Measurements from ENCODE around the gene ASH1L. TPM values are rescaled to one million over a fixed set of nuclear protein-coding genes. Genes with fewer than 3 reads are reported as not detected.

ASH1L gene
- total and polyA plus RNA-seq, 9 of the 15 experiments (the other 6 are each of a cell fraction or from before 2014, with no cell fraction given) = 2.0 to 23.3 (median 14.6) TPM

DNA sequence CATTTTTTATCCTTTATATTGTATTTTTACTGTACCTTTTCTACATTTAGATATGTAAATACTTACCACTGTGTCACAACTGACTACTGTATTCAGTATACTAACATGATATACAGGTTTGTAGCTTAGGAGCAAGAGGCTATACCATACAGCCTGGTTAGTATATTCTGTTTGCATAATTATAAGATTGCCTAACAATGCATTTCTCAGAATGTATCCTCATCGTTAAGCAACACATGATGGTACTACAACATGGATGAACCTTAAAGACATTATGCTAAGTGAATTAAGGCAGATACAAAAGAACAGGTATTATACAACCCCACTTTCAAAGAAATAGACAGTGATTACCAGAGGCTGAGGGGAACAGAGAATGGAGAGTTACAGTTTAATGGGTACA lies 179.2 kb downstream of the ASH1L start (continued):
- TF ChIP-seq, protein P1, sequence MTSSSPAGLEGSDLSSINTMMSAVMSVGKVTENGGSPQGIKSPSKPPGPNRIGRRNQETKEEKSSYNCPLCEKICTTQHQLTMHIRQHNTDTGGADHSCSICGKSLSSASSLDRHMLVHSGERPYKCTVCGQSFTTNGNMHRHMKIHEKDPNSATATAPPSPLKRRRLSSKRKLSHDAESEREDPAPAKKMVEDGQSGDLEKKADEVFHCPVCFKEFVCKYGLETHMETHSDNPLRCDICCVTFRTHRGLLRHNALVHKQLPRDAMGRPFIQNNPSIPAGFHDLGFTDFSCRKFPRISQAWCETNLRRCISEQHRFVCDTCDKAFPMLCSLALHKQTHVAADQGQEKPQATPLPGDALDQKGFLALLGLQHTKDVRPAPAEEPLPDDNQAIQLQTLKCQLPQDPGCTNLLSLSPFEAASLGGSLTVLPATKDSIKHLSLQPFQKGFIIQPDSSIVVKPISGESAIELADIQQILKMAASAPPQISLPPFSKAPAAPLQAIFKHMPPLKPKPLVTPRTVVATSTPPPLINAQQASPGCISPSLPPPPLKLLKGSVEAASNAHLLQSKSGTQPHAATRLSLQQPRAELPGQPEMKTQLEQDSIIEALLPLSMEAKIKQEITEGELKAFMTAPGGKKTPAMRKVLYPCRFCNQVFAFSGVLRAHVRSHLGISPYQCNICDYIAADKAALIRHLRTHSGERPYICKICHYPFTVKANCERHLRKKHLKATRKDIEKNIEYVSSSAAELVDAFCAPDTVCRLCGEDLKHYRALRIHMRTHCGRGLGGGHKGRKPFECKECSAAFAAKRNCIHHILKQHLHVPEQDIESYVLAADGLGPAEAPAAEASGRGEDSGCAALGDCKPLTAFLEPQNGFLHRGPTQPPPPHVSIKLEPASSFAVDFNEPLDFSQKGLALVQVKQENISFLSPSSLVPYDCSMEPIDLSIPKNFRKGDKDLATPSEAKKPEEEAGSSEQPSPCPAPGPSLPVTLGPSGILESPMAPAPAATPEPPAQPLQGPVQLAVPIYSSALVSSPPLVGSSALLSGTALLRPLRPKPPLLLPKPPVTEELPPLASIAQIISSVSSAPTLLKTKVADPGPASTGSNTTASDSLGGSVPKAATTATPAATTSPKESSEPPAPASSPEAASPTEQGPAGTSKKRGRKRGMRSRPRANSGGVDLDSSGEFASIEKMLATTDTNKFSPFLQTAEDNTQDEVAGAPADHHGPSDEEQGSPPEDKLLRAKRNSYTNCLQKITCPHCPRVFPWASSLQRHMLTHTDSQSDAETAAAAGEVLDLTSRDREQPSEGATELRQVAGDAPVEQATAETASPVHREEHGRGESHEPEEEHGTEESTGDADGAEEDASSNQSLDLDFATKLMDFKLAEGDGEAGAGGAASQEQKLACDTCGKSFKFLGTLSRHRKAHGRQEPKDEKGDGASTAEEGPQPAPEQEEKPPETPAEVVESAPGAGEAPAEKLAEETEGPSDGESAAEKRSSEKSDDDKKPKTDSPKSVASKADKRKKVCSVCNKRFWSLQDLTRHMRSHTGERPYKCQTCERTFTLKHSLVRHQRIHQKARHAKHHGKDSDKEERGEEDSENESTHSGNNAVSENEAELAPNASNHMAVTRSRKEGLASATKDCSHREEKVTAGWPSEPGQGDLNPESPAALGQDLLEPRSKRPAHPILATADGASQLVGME (CRISPR knock-in tag; IDR thresholded peaks at IDR 0.05) = no peak
- TF ChIP-seq ILF3 (IDR thresholded peaks at IDR 0.05; ENCODE audit: borderline replicate concordance) = no peak
- TF ChIP-seq, protein P2, sequence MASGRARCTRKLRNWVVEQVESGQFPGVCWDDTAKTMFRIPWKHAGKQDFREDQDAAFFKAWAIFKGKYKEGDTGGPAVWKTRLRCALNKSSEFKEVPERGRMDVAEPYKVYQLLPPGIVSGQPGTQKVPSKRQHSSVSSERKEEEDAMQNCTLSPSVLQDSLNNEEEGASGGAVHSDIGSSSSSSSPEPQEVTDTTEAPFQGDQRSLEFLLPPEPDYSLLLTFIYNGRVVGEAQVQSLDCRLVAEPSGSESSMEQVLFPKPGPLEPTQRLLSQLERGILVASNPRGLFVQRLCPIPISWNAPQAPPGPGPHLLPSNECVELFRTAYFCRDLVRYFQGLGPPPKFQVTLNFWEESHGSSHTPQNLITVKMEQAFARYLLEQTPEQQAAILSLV (tag; IDR thresholded peaks at IDR 0.05) = no peak
- TF ChIP-seq, protein P3, sequence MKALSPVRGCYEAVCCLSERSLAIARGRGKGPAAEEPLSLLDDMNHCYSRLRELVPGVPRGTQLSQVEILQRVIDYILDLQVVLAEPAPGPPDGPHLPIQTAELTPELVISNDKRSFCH (CRISPR knock-in tag; IDR thresholded peaks at IDR 0.05) = no peak
- TF ChIP-seq, protein P3 (tag; IDR thresholded peaks at IDR 0.05) = no peak
- no peak for TF ChIP-seq ZNF3 (CRISPR knock-in tag; IDR thresholded peaks at IDR 0.05)
- TF ChIP-seq NFIC (IDR thresholded peaks at IDR 0.05) = no peak
- TF ChIP-seq TEAD4 (IDR thresholded peaks at IDR 0.05; ENCODE audit: low read length) = no peak
- no peak for TF ChIP-seq TEAD4 (CRISPR knock-in tag; IDR thresholded peaks at IDR 0.05; ENCODE audit: borderline replicate concordance)
- TF ChIP-seq HEY1 (CRISPR knock-in tag; IDR thresholded peaks at IDR 0.05; ENCODE audit: borderline replicate concordance) = no peak
- TF ChIP-seq SMAD4 (CRISPR knock-in tag; conservative IDR thresholded peaks at IDR 0.05) = no peak
